Breast epithelium (tissue), 4 donors: ENCODE measurements around the gene EPB41. TPM values are rescaled to one million over a fixed set of nuclear protein-coding genes. Genes with fewer than 3 reads are reported as not detected.

Source experiments
- DNase-seq, 2 donors: peaks; one replicate each; pipeline ENCODE4 v3.0.0-alpha.2; 2019; ENCODE audit warnings: low spot score in 2 of 2
- H3K27ac ChIP-seq, 2 donors: fragments of 200-600 bp; sonication (generic) in 1 of 2; one replicate each; pipeline ENCODE4 v1.5.1; 2016 to 2019; ENCODE audit warnings: mild to moderate bottlenecking in 1 of 2
- H3K27me3 ChIP-seq, 2 donors: fragments of 200-600 bp; sonication (generic) in 1 of 2; one replicate each; pipeline versions ENCODE4 v1.5.1 to v1.6.0; 2017 to 2019; ENCODE audit warnings: control low read depth in 1 of 2, mild to moderate bottlenecking in 1 of 2
- H3K36me3 ChIP-seq: fragments of 200-600 bp; one replicate; pipeline ENCODE4 v1.5.1; 2019
- H3K4me1 ChIP-seq, 2 donors: fragments of 200-600 bp; sonication (generic); one replicate each; pipeline ENCODE4 v1.5.1; 2016 to 2019; ENCODE audit warnings: control low read depth in 1 of 2
- H3K4me3 ChIP-seq, 3 donors: fragments of 200-600 bp; sonication (generic); 1 replicate in 2 of 3; 2 replicates in 1 of 3; pipeline ENCODE4 v1.5.1; 2016 to 2019; ENCODE audit warnings: mild to moderate bottlenecking in 3 of 3, moderate library complexity in 2 of 3
- H3K9me3 ChIP-seq, 2 donors: fragments of 200-600 bp; sonication (generic) in 1 of 2; one replicate each; pipeline ENCODE4 v1.5.1; 2016 to 2019; ENCODE audit warnings: control low read depth in 1 of 2
- CTCF ChIP-seq, 3 donors: fragments of 450-650 bp; IDR thresholded peaks; one replicate each; pipeline ENCODE4 v1.5.1; 2016 to 2017; ENCODE audit warnings: antibody characterized with exemption in 3 of 3, mild to moderate bottlenecking in 3 of 3, moderate library complexity in 3 of 3
- POLR2A ChIP-seq: fragments of 450-650 bp; IDR thresholded peaks from one replicate; pipeline ENCODE4 v1.6.1; 2016; ENCODE audit warnings: antibody characterized with exemption, mild to moderate bottlenecking, moderate library complexity
- POLR2AphosphoS5 ChIP-seq, 3 donors: sonication (generic); formaldehyde crosslinking; IDR thresholded peaks; one replicate each; pipeline ENCODE4 v1.6.1; 2017; ENCODE audit warnings: antibody characterized with exemption in 3 of 3
- intact Hi-C: fragments of 100-400 bp; cut with DNase I; formaldehyde crosslinking; loops from one replicate; pipeline ENCODE4 v1.15.1; 2023; ENCODE audit warnings: low total_unique reads
- total RNA-seq, 3 donors: library from RNA; depleted of rRNA; stranded (reverse); fragments of >200 nt; gene quantifications; one replicate each; pipeline ENCODE4 v1.1.0, GENCODE V29; 2016

EPB41 gene
- total RNA-seq, 3 donors from 2014 or later: 36.2 to 67.2 (median 51.8) TPM

GRCh38 chr1:29047142-29047541 is 132.8 kb downstream of the EPB41 start:
- Histone ChIP-seq H3K4me1 (no peaks in the 10 kb centered on the region), H3K27me3 (no peaks in the 10 kb centered on the region), H3K4me3 (no peak overlapping the region), H3K36me3 (no peaks in the 10 kb centered on the region), H3K27ac (no peak overlapping the region), H3K9me3 (no peaks in the 10 kb centered on the region)
- DNase-seq: no peak
- intact Hi-C loops: no loop called here
- no peak for TF ChIP-seq POLR2A
- TF ChIP-seq CTCF (IDR thresholded peaks at IDR 0.05): no peak
- TF ChIP-seq POLR2AphosphoS5 (IDR thresholded peaks at IDR 0.05): no peak

- no peak overlapping the region for H3K27ac ChIP-seq
- intact Hi-C loops: no loop called here
- no peak for TF ChIP-seq POLR2A
- no peak for TF ChIP-seq CTCF (IDR thresholded peaks at IDR 0.05)
- no peak for TF ChIP-seq POLR2AphosphoS5 (IDR thresholded peaks at IDR 0.05)
- H3K4me1 ChIP-seq: no peaks in the 10 kb centered on the region
- H3K9me3 ChIP-seq: no peaks in the 10 kb centered on the region
- no peaks in the 10 kb centered on the region for H3K27me3 ChIP-seq
- no peaks in the 10 kb centered on the region for H3K36me3 ChIP-seq
- DNase-seq: no peak
- H3K4me3 ChIP-seq: no peak overlapping the region
These were observed 135.8 kb downstream of the EPB41 start for GRCh38 chr1:29050166-29050565.

GRCh38 chr1:29052100-29052499 is 137.7 kb downstream of the EPB41 start:
- no peak for DNase-seq
- intact Hi-C loops: no loop called here
- no peak overlapping the region for H3K4me3 ChIP-seq
- H3K27me3 ChIP-seq: no peaks in the 10 kb centered on the region
- H3K9me3 ChIP-seq: no peaks in the 10 kb centered on the region
- no peaks in the 10 kb centered on the region for H3K36me3 ChIP-seq
- H3K4me1 ChIP-seq: no peaks in the 10 kb centered on the region
- TF ChIP-seq CTCF (IDR thresholded peaks at IDR 0.05) (no peak), POLR2A (no peak), POLR2AphosphoS5 (IDR thresholded peaks at IDR 0.05) (no peak)
- H3K27ac ChIP-seq: no peak overlapping the region

- Histone ChIP-seq H3K9me3 (no peaks in the 10 kb centered on the region), H3K27ac (no peak overlapping the region), H3K4me1 (no peaks in the 10 kb centered on the region), H3K27me3 (no peaks in the 10 kb centered on the region), H3K4me3 (no peak overlapping the region), H3K36me3 (no peaks in the 10 kb centered on the region)
- DNase-seq: no peak
- intact Hi-C loops: no loop called here
- TF ChIP-seq CTCF (IDR thresholded peaks at IDR 0.05): no peak
- TF ChIP-seq POLR2AphosphoS5 (IDR thresholded peaks at IDR 0.05): no peak
These were observed 138.6 kb downstream of the EPB41 start for GRCh38 chr1:29052941-29053340.

- no peak for DNase-seq
- H3K4me3 ChIP-seq: no peak overlapping the region
- TF ChIP-seq POLR2AphosphoS5 (IDR thresholded peaks at IDR 0.05): no peak
- TF ChIP-seq CTCF (IDR thresholded peaks at IDR 0.05): no peak
- no peak for TF ChIP-seq POLR2A
- H3K27me3 ChIP-seq: no peaks in the 10 kb centered on the region
- intact Hi-C loops: no loop called here
- H3K27ac ChIP-seq: no peak overlapping the region
- H3K9me3 ChIP-seq: no peaks in the 10 kb centered on the region
- no peaks in the 10 kb centered on the region for H3K36me3 ChIP-seq
- H3K4me1 ChIP-seq: no peaks in the 10 kb centered on the region
These were observed 140.8 kb downstream of the EPB41 start for GRCh38 chr1:29055160-29055559.
